Ovary (tissue), 9 donors: ENCODE measurements around the gene MXD4. TPM values are rescaled to one million over a fixed set of nuclear protein-coding genes. Genes with fewer than 3 reads are reported as not detected.
"Not testable (repeated sequence)": the region's sequence is repeated elsewhere in the genome, so short reads cannot be mapped to it uniquely, and the experiment has no call there.

Experiments
- DNase-seq, 5 donors: peaks; one replicate each; pipeline ENCODE4 v3.0.0-alpha.2; 2019 to 2020
- H3K27ac ChIP-seq, 2 donors: fragments of 200-600 bp; one replicate each; pipeline versions ENCODE4 v1.5.1 to v1.8.0; 2019 to 2022
- H3K27me3 ChIP-seq: fragments of 200-600 bp; one replicate; pipeline ENCODE4 v1.8.0; 2022
- H3K36me3 ChIP-seq: fragments of 200-600 bp; sonication (generic); one replicate; pipeline ENCODE4 v1.5.1; 2019
- H3K4me1 ChIP-seq: one replicate; pipeline ENCODE4 v1.8.1; 2013; ENCODE audit warnings: mild to moderate bottlenecking, moderate library complexity; ENCODE audit not compliant: insufficient read depth
- H3K4me3 ChIP-seq: fragments of 200-600 bp; sonication (generic); one replicate; pipeline ENCODE4 v1.5.1; 2017
- H3K9me3 ChIP-seq, 2 donors: fragments of 200-600 bp in 1 of 2; sonication (generic) in 1 of 2; one replicate each; pipeline versions ENCODE4 v1.5.1 to v1.8.1; 2013 to 2019; ENCODE audit warnings: mild to moderate bottlenecking in 1 of 2, moderate library complexity in 1 of 2
- EP300 ChIP-seq: sonication (generic); formaldehyde crosslinking; IDR thresholded peaks from one replicate; pipeline ENCODE4 v1.6.1; 2017; ENCODE audit warnings: antibody characterized with exemption
- POLR2A ChIP-seq: fragments of 450-650 bp; IDR thresholded peaks from one replicate; pipeline ENCODE4 v1.6.1; 2017; ENCODE audit warnings: antibody characterized with exemption, mild to moderate bottlenecking, moderate library complexity
- WGBS, 3 donors: extraction: QIAGEN DNeasy Blood & Tissue Kit in 1 of 3; methylation state at CpG; one replicate each; pipeline versions ENCODE4 v1.1.5 to v1.1.7; 2013 to 2017; 5-methylcytosine and 5-hydroxymethylcytosine counted together
- intact Hi-C, 4 donors: fragments of 100-400 bp; cut with DNase I; formaldehyde crosslinking; loops; one replicate each; pipeline versions ENCODE4 v1.11.0 to v1.15.1; 2022 to 2023
- polyA plus RNA-seq, 2 donors: library from polyadenylated mRNA; stranded (reverse); fragments of 200-250 nt in 1 of 2; fragments of 350-450 nt in 1 of 2; fragmentation: Illumina TruSeq in 1 of 2; extraction: RNeasy Lipid Tissue Mini Kit (QIAGEN cat#74804) in 1 of 2; gene quantifications; one replicate each; pipeline ENCODE4 v1.2.3, GENCODE V29; 2013 to 2014
- small RNA-seq: library from RNA; depleted of rRNA; stranded (forward); fragments of <200 nt; gene quantifications from one replicate; pipeline ENCODE3, GENCODE V24; 2016
- total RNA-seq, 7 donors: library from RNA; depleted of rRNA in 2 of 7; stranded (reverse); fragments of >200 nt in 2 of 7; fragmentation: NEBNext Ultra II Directional in 3 of 7; extraction: Animal tissue kit (Norgen Biotek cat#: 25700) in 3 of 7; gene quantifications; one replicate each; pipeline versions ENCODE4 v1.1.0 to v1.2.4, GENCODE V29; 2016 to 2023
- TF ChIP-seq, protein P1 (sequence below), 3 donors: fragments of 450-650 bp in 2 of 3; fragments of 200-600 bp in 1 of 3; IDR thresholded peaks; one replicate each; pipeline versions ENCODE4 v1.5.1 to v1.8.0; 2016 to 2022; ENCODE audit warnings: antibody characterized with exemption in 3 of 3, mild to moderate bottlenecking in 1 of 3
- donor health status: DM: no; HTN: no; CAD: no; lungs with moderate emphysema.
- donor health status: DM: no; HTN: no; CAD: no.
- donor health status: Bipolar disorder and iron deficiency.
- donor health status: DM: yes; HTN: yes; CAD: no.
- donor health status: DM: no; HTN: no; CAD: no.
- donor health status: DM: yes; HTN: yes; CAD: no.

Gene MXD4
- total and polyA plus RNA-seq, 9 donors, result 10.3 to 51.4 (median 35.3) TPM

DNA sequence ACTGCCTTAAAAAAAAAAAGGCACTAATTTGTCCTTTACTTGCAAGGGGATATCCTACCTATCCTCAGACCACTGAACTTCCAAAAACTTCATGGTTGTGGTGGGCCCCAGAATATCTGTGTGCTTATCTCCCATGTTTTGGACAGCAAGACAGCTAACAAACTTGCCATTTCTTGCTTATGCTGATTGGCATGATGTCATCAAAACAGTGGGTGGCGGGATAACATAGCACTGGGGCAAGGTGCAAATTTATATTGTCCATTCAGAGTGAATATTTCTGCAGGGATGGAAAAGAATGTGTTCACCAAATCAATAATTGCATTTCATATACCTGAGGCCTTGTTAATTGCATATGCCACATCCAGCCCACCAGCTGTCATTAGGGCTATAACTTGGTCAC, 43.5 kb downstream of the MXD4 start:
- 74 to 94% (median 92%) methylated on average over 1 of the region's 1 CpG for WGBS, 3 donors
- no peak overlapping the region for H3K4me3 ChIP-seq
- no peak for DNase-seq
- no peaks in the 10 kb centered on the region for H3K36me3 ChIP-seq
- H3K27me3 ChIP-seq, result no peaks in the 10 kb centered on the region
- no peaks in the 10 kb centered on the region for H3K9me3 ChIP-seq
- no peak for TF ChIP-seq EP300
- TF ChIP-seq POLR2A, result no peak
- TF ChIP-seq, protein P1, sequence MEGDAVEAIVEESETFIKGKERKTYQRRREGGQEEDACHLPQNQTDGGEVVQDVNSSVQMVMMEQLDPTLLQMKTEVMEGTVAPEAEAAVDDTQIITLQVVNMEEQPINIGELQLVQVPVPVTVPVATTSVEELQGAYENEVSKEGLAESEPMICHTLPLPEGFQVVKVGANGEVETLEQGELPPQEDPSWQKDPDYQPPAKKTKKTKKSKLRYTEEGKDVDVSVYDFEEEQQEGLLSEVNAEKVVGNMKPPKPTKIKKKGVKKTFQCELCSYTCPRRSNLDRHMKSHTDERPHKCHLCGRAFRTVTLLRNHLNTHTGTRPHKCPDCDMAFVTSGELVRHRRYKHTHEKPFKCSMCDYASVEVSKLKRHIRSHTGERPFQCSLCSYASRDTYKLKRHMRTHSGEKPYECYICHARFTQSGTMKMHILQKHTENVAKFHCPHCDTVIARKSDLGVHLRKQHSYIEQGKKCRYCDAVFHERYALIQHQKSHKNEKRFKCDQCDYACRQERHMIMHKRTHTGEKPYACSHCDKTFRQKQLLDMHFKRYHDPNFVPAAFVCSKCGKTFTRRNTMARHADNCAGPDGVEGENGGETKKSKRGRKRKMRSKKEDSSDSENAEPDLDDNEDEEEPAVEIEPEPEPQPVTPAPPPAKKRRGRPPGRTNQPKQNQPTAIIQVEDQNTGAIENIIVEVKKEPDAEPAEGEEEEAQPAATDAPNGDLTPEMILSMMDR (IDR thresholded peaks at IDR 0.05), result no peak
- intact Hi-C loops, result loop anchor here in 2 of 4 donors (5.0 to 10.0 kb wide), 3 partner anchors 224 to 244 kb away; no protein-coding TSS in a partner anchor
- H3K4me1 ChIP-seq, result no peaks in the 10 kb centered on the region
- H3K27ac ChIP-seq, result no peak overlapping the region

DNA sequence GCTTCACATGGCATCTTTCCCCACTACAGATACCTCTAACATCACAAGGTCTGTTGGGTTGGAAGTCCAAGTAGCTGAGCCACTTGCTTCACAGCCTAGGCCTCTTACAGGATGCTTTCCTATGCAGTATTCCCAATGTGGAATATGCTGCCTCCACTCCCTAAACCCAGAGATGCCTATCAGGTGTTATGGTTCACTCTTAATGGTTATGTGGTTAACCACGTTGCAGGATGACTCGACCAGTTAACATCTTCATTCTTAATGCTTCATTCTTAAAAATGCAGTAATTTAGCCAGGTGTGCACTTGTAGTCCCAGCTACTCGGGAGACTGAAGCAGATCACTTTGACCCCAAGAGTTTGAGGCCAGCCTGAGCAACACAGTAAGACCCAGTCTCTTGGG, 44.2 kb downstream of the MXD4 start:
- H3K4me1 ChIP-seq, result no peaks in the 10 kb centered on the region
- no peaks in the 10 kb centered on the region for H3K9me3 ChIP-seq
- no peak overlapping the region for H3K27ac ChIP-seq
- H3K27me3 ChIP-seq, result no peaks in the 10 kb centered on the region
- H3K4me3 ChIP-seq, result no peak overlapping the region
- intact Hi-C loops, result loop anchor here in 2 of 4 donors (5.0 to 10.0 kb wide), 3 partner anchors 225 to 245 kb away; no protein-coding TSS in a partner anchor
- no peak for DNase-seq
- TF ChIP-seq POLR2A, result no peak
- TF ChIP-seq, protein P1 (IDR thresholded peaks at IDR 0.05), result no peak
- no peak for TF ChIP-seq EP300
- WGBS, 3 donors, result 42 to 47% (median 45%) methylated on average over 3 of the region's 3 CpGs
- H3K36me3 ChIP-seq, result no peaks in the 10 kb centered on the region

DNA sequence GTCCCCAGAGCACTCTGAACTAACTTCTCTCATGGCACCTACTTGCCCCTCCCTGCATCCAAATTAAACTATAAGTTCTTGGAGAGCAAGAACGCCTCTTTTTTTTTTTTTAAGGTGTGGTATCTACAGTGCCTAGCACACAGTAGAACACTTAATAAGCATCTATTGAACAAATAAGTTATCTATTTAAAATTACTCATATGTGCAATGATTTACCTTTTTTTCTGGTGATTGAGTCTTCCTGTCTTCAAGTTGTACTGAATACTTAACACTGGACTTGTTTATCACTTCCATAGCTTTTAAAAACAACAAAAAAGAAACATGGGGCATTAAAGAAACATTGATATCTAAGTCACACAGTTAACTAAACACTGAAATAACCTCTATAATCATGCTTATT, 49.1 kb downstream of the MXD4 start:
- intact Hi-C loops, result loop anchor here in 1 of 4 donors (10.0 kb wide), 1 partner anchor 232 kb away; no protein-coding TSS in a partner anchor
- H3K9me3 ChIP-seq, result no peaks in the 10 kb centered on the region
- TF ChIP-seq POLR2A (no peak), EP300 (no peak)
- TF ChIP-seq, protein P1 (IDR thresholded peaks at IDR 0.05), result no peak
- WGBS, 3 donors, result 85 to 91% (median 89%) methylated on average over 1 of the region's 1 CpG
- DNase-seq, result no peak
- no peak overlapping the region for H3K4me3 ChIP-seq
- H3K27me3 ChIP-seq, result no peaks in the 10 kb centered on the region
- no peak overlapping the region for H3K27ac ChIP-seq
- no peaks in the 10 kb centered on the region for H3K36me3 ChIP-seq
- no peaks in the 10 kb centered on the region for H3K4me1 ChIP-seq

DNA sequence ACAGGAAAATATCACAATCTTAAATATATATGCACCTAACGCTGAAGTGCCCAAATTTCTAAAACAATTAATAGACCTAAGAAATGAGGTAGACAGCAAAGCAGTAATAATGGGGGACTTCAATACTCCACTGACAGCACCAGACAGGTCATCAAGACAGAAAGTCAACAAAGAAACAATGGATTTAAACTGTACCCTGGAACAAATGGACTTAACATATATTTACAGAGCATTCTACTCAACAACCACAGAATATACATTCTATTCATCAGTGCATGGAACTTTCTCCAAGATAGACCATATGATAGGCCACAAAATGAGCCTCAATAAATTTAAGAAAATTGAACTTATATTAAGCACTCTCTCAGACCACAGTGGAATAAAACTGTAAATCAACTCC, 59.1 kb downstream of the MXD4 start:
- DNase-seq, H3K27me3 ChIP-seq, H3K36me3 ChIP-seq, H3K27ac ChIP-seq, H3K4me3 ChIP-seq, H3K9me3 ChIP-seq, H3K4me1 ChIP-seq, intact Hi-C loops: not testable (repeated sequence)
- WGBS, 3 donors, result 95 to 98% (median 97%) methylated on average over 1 of the region's 1 CpG

Small RNAs within 50 kb of the gene (small RNA-seq; reads per million reads assigned to genes)
- gene COX6B1P5, result not detected

Other genes starting within 250 kb of the MXD4 start
- gene NAT8L, start 202.8 kb downstream of the MXD4 start, total RNA-seq, result 1 to 10 TPM in 4 of 7 donors, under 1 TPM in 3; 0.24 to 4.1 (median 1.3) TPM
- 1 to 10 TPM in 1 of 2 donors, under 1 TPM in 1; 0.80 to 1.7 TPM for gene NAT8L, start 202.8 kb downstream of the MXD4 start, polyA plus RNA-seq
- 10 to 100 TPM in 6 of 7 donors, 1 to 10 TPM in 1; 9.3 to 17.4 (median 12.5) TPM for gene HAUS3, start 20.0 kb downstream of the MXD4 start, total RNA-seq
- 10 to 100 TPM in 1 of 2 donors, 1 to 10 TPM in 1; 8.2 to 12.5 TPM for gene HAUS3, start 20.0 kb downstream of the MXD4 start, polyA plus RNA-seq
- gene POLN, start 20.0 kb downstream of the MXD4 start, total RNA-seq, result 10 to 100 TPM in 1 of 7 donors, 1 to 10 TPM in 5, under 1 TPM in 1; 0.95 to 11.4 (median 3.4) TPM
- gene POLN, start 20.0 kb downstream of the MXD4 start, polyA plus RNA-seq, result 1 to 10 TPM; 1.4 to 1.6 TPM
- gene ZFYVE28, start 156.5 kb upstream of the MXD4 start, total RNA-seq, result 10 to 100 TPM in 3 of 7 donors, 1 to 10 TPM in 4; 5.7 to 12.1 (median 10.0) TPM
- gene ZFYVE28, start 156.5 kb upstream of the MXD4 start, polyA plus RNA-seq, result 1 to 10 TPM; 1.3 to 6.8 TPM
- gene CFAP99, start 156.8 kb upstream of the MXD4 start, total RNA-seq, result 10 to 100 TPM in 1 of 7 donors, 1 to 10 TPM in 3, not detected in 3; 1.1 to 12.9 (median 1.4) TPM
- under 1 TPM in 1 of 2 donors, not detected in 1; 0.10 TPM for gene CFAP99, start 156.8 kb upstream of the MXD4 start, polyA plus RNA-seq
- gene RNF4, start 207.0 kb upstream of the MXD4 start, total RNA-seq, result 10 to 100 TPM; 27.9 to 72.1 (median 47.1) TPM
- gene RNF4, start 207.0 kb upstream of the MXD4 start, polyA plus RNA-seq, result 10 to 100 TPM; 27.0 to 47.9 TPM